Trophoblast cell (in vitro differentiated cells and primary cell): ENCODE data around the gene AARS1.
"Not testable (repeated sequence)": the region's sequence is repeated elsewhere in the genome, so short reads cannot be mapped to it uniquely, and the experiment has no call there.

ENCODE experiments used
- DNase-seq, 2 donors: peaks; one replicate each; pipeline ENCODE4 v3.0.0-alpha.2; 2016
- H2AFZ ChIP-seq: 2 replicates; pipeline ENCODE4 v1.6.1; 2013; ENCODE audit warnings: low read length, moderate library complexity, mild to moderate bottlenecking; ENCODE audit not compliant: insufficient read depth, poor library complexity
- H2AK5ac ChIP-seq: 2 replicates; pipeline ENCODE4 v1.6.1; 2013; ENCODE audit warnings: mild to moderate bottlenecking, low read length
- H2BK120ac ChIP-seq: 2 replicates; pipeline ENCODE4 v1.6.1; 2013; ENCODE audit warnings: low read length, mild to moderate bottlenecking, moderate library complexity; ENCODE audit not compliant: insufficient read depth, poor library complexity
- H2BK12ac ChIP-seq: 2 replicates; pipeline ENCODE4 v1.6.1; 2013; ENCODE audit warnings: mild to moderate bottlenecking, low read length, moderate library complexity
- H2BK5ac ChIP-seq: 2 replicates; pipeline ENCODE4 v1.6.1; 2013; ENCODE audit warnings: low read length, low read depth, moderate library complexity, mild to moderate bottlenecking; ENCODE audit not compliant: poor library complexity
- H3K14ac ChIP-seq: 2 replicates; pipeline ENCODE4 v1.6.1; 2013; ENCODE audit warnings: mild to moderate bottlenecking, low read length
- H3K18ac ChIP-seq: 2 replicates; pipeline ENCODE4 v1.6.1; 2013; ENCODE audit warnings: mild to moderate bottlenecking, low read length
- H3K23ac ChIP-seq: 2 replicates; pipeline ENCODE4 v1.6.1; 2013; ENCODE audit warnings: low read length
- H3K27ac ChIP-seq: 2 replicates; pipeline ENCODE4 v1.5.1; 2013; ENCODE audit warnings: low read depth, mild to moderate bottlenecking, inconsistent platforms, low read length, moderate library complexity
- H3K27me3 ChIP-seq: 2 replicates; pipeline ENCODE4 v1.6.1; 2013; ENCODE audit warnings: inconsistent platforms, mild to moderate bottlenecking, low read length, moderate library complexity; ENCODE audit not compliant: insufficient read depth
- H3K36me3 ChIP-seq, 2 experiments: 1 replicate in 1 of 2; 2 replicates in 1 of 2; pipeline ENCODE4 v1.6.1; 2013; ENCODE audit warnings: low read length in 2 of 2, mild to moderate bottlenecking in 2 of 2, moderate library complexity in 1 of 2; ENCODE audit not compliant: insufficient read depth in 2 of 2, control insufficient read depth in 1 of 2
- H3K4ac ChIP-seq: 2 replicates; pipeline ENCODE4 v1.6.1; 2013; ENCODE audit warnings: low read depth, mild to moderate bottlenecking, low read length, moderate library complexity
- H3K4me1 ChIP-seq, 2 experiments: 1 replicate in 1 of 2; 2 replicates in 1 of 2; pipeline ENCODE4 v1.6.1; 2013; ENCODE audit warnings: low read length in 2 of 2, mild to moderate bottlenecking in 2 of 2, moderate library complexity in 1 of 2; ENCODE audit not compliant: insufficient read depth in 2 of 2, control insufficient read depth in 1 of 2
- H3K4me2 ChIP-seq: 2 replicates; pipeline ENCODE4 v1.6.1; 2013; ENCODE audit warnings: inconsistent platforms, mild to moderate bottlenecking, low read length, moderate library complexity
- H3K4me3 ChIP-seq: 2 replicates; pipeline ENCODE4 v1.5.1; 2013; ENCODE audit warnings: mild to moderate bottlenecking, low read depth, low read length, inconsistent platforms
- H3K79me1 ChIP-seq: one replicate; pipeline ENCODE4 v1.6.1; 2013; ENCODE audit warnings: low read length
- H3K79me2 ChIP-seq: 2 replicates; pipeline ENCODE4 v1.6.1; 2013; ENCODE audit warnings: low read length, mild to moderate bottlenecking; ENCODE audit not compliant: control insufficient read depth, insufficient read depth, poor library complexity
- H3K9ac ChIP-seq: 2 replicates; pipeline ENCODE4 v1.6.1; 2013; ENCODE audit warnings: mild to moderate bottlenecking, low read length
- H3K9me3 ChIP-seq: 2 replicates; pipeline ENCODE4 v1.6.1; 2013; ENCODE audit warnings: low read depth, mild to moderate bottlenecking, control low read depth, inconsistent platforms, low read length; ENCODE audit not compliant: insufficient read depth
- H4K12ac ChIP-seq: 2 replicates; pipeline ENCODE4 v1.6.1; 2013; ENCODE audit warnings: low read depth, mild to moderate bottlenecking, low read length, moderate library complexity
- H4K8ac ChIP-seq: 2 replicates; pipeline ENCODE4 v1.6.1; 2013; ENCODE audit warnings: low read depth, mild to moderate bottlenecking, low read length, moderate library complexity
- H4K91ac ChIP-seq: one replicate; pipeline ENCODE4 v1.6.1; 2013; ENCODE audit warnings: low read depth, mild to moderate bottlenecking, low read length, moderate library complexity
- WGBS: extraction: QIAGEN DNeasy Blood & Tissue Kit; methylation state at CpG from one replicate; pipeline ENCODE4 v1.1.7; 2013; ENCODE audit warnings: missing lambda C conversion rate; ENCODE audit not compliant: insufficient read length, insufficient coverage; ENCODE audit errors: extremely low coverage; 5-methylcytosine and 5-hydroxymethylcytosine counted together

AARS1 gene

GRCh38 chr16:70206382-70206781 is 82.9 kb downstream of the AARS1 start:
- H3K79me1 ChIP-seq, H3K9me3 ChIP-seq, H3K9ac ChIP-seq, DNase-seq, H3K36me3 ChIP-seq, H3K79me2 ChIP-seq, H4K91ac ChIP-seq, H2AK5ac ChIP-seq, H3K23ac ChIP-seq, H3K14ac ChIP-seq, H2BK12ac ChIP-seq, H4K8ac ChIP-seq, H3K27me3 ChIP-seq, H2AFZ ChIP-seq, H2BK5ac ChIP-seq, H3K4me1 ChIP-seq, H3K4me3 ChIP-seq, H2BK120ac ChIP-seq, H3K4ac ChIP-seq, H3K4me2 ChIP-seq, H3K18ac ChIP-seq, H3K27ac ChIP-seq, H4K12ac ChIP-seq: not testable (repeated sequence)
- WGBS: no CpG with 5 or more reads among the region's 6 CpGs

GRCh38 chr16:70204668-70205405 is 84.5 kb downstream of the AARS1 start:
- H3K9me3 ChIP-seq, DNase-seq, H3K79me1 ChIP-seq, H3K27me3 ChIP-seq, H4K12ac ChIP-seq, H4K91ac ChIP-seq, H3K27ac ChIP-seq, H2BK120ac ChIP-seq, H3K4me1 ChIP-seq, H3K23ac ChIP-seq, H3K9ac ChIP-seq, H3K79me2 ChIP-seq, H3K4ac ChIP-seq, H3K18ac ChIP-seq, H3K4me2 ChIP-seq, H3K4me3 ChIP-seq, H2BK5ac ChIP-seq, H2BK12ac ChIP-seq, H2AFZ ChIP-seq, H4K8ac ChIP-seq, H3K36me3 ChIP-seq, H3K14ac ChIP-seq, H2AK5ac ChIP-seq: not testable (repeated sequence)
- WGBS: no CpG with 5 or more reads among the region's 46 CpGs

DNA sequence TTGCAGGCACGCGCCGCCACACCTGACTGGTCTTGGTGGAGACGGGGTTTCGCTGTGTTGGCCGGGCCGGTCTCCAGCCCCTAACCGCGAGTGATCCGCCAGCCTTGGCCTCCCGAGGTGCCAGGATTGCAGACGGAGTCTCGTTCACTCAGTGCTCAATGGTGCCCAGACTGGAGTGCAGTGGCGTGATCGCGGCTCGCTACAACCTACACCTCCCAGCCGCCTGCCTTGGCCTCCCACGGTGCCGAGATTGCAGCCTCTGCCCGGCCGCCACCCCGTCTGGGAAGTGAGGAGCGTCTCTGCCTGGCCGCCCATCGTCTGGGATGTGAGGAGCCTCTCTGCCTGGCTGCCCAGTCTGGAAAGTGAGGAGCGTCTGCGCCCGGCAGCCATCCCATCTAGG is 85.3 kb downstream of the AARS1 start:
- H4K91ac ChIP-seq, H3K79me2 ChIP-seq, H3K23ac ChIP-seq, H2BK12ac ChIP-seq, H2AFZ ChIP-seq, H3K9ac ChIP-seq, H3K27ac ChIP-seq, H3K18ac ChIP-seq, H3K27me3 ChIP-seq, H3K4me1 ChIP-seq, H3K9me3 ChIP-seq, H3K4ac ChIP-seq, H3K79me1 ChIP-seq, H4K12ac ChIP-seq, H2AK5ac ChIP-seq, DNase-seq, H2BK120ac ChIP-seq, H2BK5ac ChIP-seq, H3K36me3 ChIP-seq, H4K8ac ChIP-seq, H3K4me3 ChIP-seq, H3K14ac ChIP-seq, H3K4me2 ChIP-seq: not testable (repeated sequence)
- no CpG with 5 or more reads among the region's 29 CpGs for WGBS

DNA sequence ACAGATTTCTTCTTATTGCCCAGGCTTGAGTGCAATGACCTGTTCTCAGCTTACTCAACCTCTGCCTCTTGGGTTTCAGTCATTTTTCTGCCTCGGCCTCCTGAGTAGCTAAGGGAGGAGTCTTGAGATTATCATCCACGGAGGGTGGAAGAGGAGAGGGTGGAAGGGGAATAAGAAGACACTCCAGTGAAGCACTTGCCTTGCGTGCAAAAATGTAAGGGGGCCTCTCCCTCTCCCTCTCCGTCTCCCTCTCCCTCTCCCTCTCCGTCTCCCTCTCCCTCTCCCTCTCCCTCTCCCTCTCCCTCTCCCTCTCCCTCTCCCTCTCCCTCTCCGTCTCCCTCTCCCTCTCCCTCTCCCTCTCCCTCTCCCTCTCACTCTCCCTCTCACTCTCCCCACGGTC is 85.8 kb downstream of the AARS1 start:
- H3K4me3 ChIP-seq, H3K4me2 ChIP-seq, H4K91ac ChIP-seq, H3K23ac ChIP-seq, H3K79me1 ChIP-seq, H3K27ac ChIP-seq, H2BK5ac ChIP-seq, H3K36me3 ChIP-seq, H4K8ac ChIP-seq, H2BK120ac ChIP-seq, H3K18ac ChIP-seq, H3K9ac ChIP-seq, DNase-seq, H3K4me1 ChIP-seq, H3K27me3 ChIP-seq, H4K12ac ChIP-seq, H2AFZ ChIP-seq, H3K4ac ChIP-seq, H2AK5ac ChIP-seq, H3K14ac ChIP-seq, H3K79me2 ChIP-seq, H2BK12ac ChIP-seq, H3K9me3 ChIP-seq: not testable (repeated sequence)
- WGBS: no CpG with 5 or more reads among the region's 7 CpGs
